OCI-LY3 (cell line): ENCODE data around the gene C1orf122.

Experiments
- EZH2phosphoT487 ChIP-seq: fragments of 200-600 bp; shearing (Covaris generic); IDR thresholded peaks from 2 replicates; pipeline ENCODE4 v1.6.1; 2018; ENCODE audit warnings: antibody characterized with exemption, mixed run types, low read depth
- TF ChIP-seq, protein P1 (sequence below): fragments of 200-600, 300-600 bp; sonication (generic); IDR thresholded peaks from 2 replicates; pipeline ENCODE4 v1.5.1; 2014; ENCODE audit warnings: antibody characterized with exemption, low read length, low read depth

DNA sequence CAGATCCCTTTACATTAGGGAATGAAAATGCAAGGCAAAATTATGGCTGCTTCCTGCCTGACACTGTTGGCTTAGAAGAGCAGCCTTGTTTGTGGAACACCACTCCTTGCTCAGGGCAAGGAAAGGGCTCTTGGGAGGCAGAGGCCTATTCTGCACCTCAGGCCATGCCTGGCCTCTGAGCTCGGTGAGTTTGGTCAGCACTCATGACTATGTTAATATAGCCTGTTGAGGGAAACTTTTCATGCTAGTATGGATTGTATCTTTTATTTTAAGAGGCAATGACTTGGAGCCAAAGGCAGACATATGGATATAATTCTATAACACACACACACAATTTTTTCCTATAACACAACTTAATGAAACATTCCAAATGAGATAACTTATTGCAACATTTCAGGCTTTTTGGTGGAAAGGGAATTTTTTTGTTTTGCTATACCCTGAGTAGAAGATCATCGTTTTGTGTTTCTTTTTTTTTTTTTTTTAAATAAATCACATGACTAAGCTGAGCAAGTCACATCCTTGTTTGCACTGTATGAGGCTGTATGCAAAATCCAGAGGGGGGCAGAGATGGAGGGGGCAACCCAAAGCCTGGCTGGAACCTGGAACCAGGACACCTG, 6.0 kb downstream of the C1orf122 start:
- TF ChIP-seq, protein P1, sequence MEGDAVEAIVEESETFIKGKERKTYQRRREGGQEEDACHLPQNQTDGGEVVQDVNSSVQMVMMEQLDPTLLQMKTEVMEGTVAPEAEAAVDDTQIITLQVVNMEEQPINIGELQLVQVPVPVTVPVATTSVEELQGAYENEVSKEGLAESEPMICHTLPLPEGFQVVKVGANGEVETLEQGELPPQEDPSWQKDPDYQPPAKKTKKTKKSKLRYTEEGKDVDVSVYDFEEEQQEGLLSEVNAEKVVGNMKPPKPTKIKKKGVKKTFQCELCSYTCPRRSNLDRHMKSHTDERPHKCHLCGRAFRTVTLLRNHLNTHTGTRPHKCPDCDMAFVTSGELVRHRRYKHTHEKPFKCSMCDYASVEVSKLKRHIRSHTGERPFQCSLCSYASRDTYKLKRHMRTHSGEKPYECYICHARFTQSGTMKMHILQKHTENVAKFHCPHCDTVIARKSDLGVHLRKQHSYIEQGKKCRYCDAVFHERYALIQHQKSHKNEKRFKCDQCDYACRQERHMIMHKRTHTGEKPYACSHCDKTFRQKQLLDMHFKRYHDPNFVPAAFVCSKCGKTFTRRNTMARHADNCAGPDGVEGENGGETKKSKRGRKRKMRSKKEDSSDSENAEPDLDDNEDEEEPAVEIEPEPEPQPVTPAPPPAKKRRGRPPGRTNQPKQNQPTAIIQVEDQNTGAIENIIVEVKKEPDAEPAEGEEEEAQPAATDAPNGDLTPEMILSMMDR, result no peak
- no peak for TF ChIP-seq EZH2phosphoT487
